Measurements from ENCODE around the gene SLC25A21. TPM values are rescaled to one million over a fixed set of nuclear protein-coding genes. Genes with fewer than 3 reads are reported as not detected.

Gene SLC25A21
- total RNA-seq, 1 experiment from 2014 or later = 2.1 TPM

- no peak overlapping the region for H3K27ac ChIP-seq (ENCODE audit: low read length)
- H3K9me3 ChIP-seq (ENCODE audit: control insufficient read depth, insufficient read depth, low read depth, low read length) = no peaks in the 10 kb centered on the region
- H3K27me3 ChIP-seq (ENCODE audit: control insufficient read depth, insufficient read depth, low read length) = no peaks in the 10 kb centered on the region
- ATAC-seq (no peak), DNase-seq (ENCODE audit: low read depth, low spot score) (no peak)
- POLR2A ChIA-PET = no interaction called here
- in situ Hi-C loops (cut with HindIII; ENCODE audit: low pct_unique_long_range_greater_than_20kb, low sequenced_read_pairs) (no loop called here), intact Hi-C loops (cut with micrococcal nuclease; ENCODE audit: unreplicated experiment) (no loop called here)
- H3K4me1 ChIP-seq (ENCODE audit: control insufficient read depth, insufficient read depth, low read length) = no peaks in the 10 kb centered on the region
- TF ChIP-seq CTCF (IDR thresholded peaks at IDR 0.05) (no peak), REST (IDR thresholded peaks at IDR 0.05; ENCODE audit: insufficient read depth in 1 of 2, low read depth in 2 of 2, low read length in 1 of 2) (no peak)
- no peak overlapping the region for H3K4me3 ChIP-seq (ENCODE audit: low read depth in 2 of 2, low read length in 2 of 2)
- no TSS peak for BruUV-seq (replicated peaks)
- CTCF ChIA-PET = no interaction called here
- H3K36me3 ChIP-seq (ENCODE audit: control insufficient read depth, insufficient read depth, low read length) = no peaks in the 10 kb centered on the region
Observed at GRCh38 chr14:36857842-36858445, 314.5 kb downstream of the SLC25A21 start.

GRCh38 chr14:36857136-36857535 is 315.3 kb downstream of the SLC25A21 start:
- H3K4me3 ChIP-seq (ENCODE audit: low read depth in 2 of 2, low read length in 2 of 2) = no peak overlapping the region
- intact Hi-C loops (cut with micrococcal nuclease; ENCODE audit: unreplicated experiment) (no loop called here), in situ Hi-C loops (cut with HindIII; ENCODE audit: low pct_unique_long_range_greater_than_20kb, low sequenced_read_pairs) (no loop called here)
- ATAC-seq = no peak
- no peaks in the 10 kb centered on the region for H3K9me3 ChIP-seq (ENCODE audit: control insufficient read depth, insufficient read depth, low read depth, low read length)
- BruUV-seq (replicated peaks) = no TSS peak
- H3K36me3 ChIP-seq (ENCODE audit: control insufficient read depth, insufficient read depth, low read length) = no peaks in the 10 kb centered on the region
- H3K27me3 ChIP-seq (ENCODE audit: control insufficient read depth, insufficient read depth, low read length) = no peaks in the 10 kb centered on the region
- TF ChIP-seq POLR2AphosphoS5 (IDR thresholded peaks at IDR 0.05; ENCODE audit: low read depth, low read length) (no peak), SIN3A (IDR thresholded peaks at IDR 0.05; ENCODE audit: borderline replicate concordance, insufficient read depth, low read depth, low read length) (no peak), TCF7L2 (IDR thresholded peaks at IDR 0.05; ENCODE audit: low read depth, low read length) (no peak), REST (IDR thresholded peaks at IDR 0.05; ENCODE audit: insufficient read depth in 1 of 2, low read depth in 2 of 2, low read length in 1 of 2) (no peak), CTCF (IDR thresholded peaks at IDR 0.05) (no peak)
- no peaks in the 10 kb centered on the region for H3K4me1 ChIP-seq (ENCODE audit: control insufficient read depth, insufficient read depth, low read length)
- no peak for DNase-seq (ENCODE audit: low read depth, low spot score)
- H3K27ac ChIP-seq (ENCODE audit: low read length) = no peak overlapping the region
- ChIA-PET POLR2A (no interaction called here), CTCF (no interaction called here)
